Activated T-helper 9 cell treated with anti-CD3 and anti-CD28 coated beads, Interleukin-2, amount 50 U/mL, for 16 hours (primary cell): ENCODE data around the gene PRRT3.
"Not testable (repeated sequence)": the region's sequence is repeated elsewhere in the genome, so short reads cannot be mapped to it uniquely, and the experiment has no call there.

Source experiments
- DNase-seq: peaks from one replicate; pipeline ENCODE4 v3.0.0-alpha.2; 2020; ENCODE audit warnings: low read depth

The PRRT3 gene

GRCh38 chr3:9918261-9919038 lies 33.8 kb downstream of the PRRT3 start:
- DNase-seq: no peak

GRCh38 chr3:9917820-9918219 lies 34.4 kb downstream of the PRRT3 start:
- no peak for DNase-seq

GRCh38 chr3:9916734-9917680 lies 35.2 kb downstream of the PRRT3 start, which contains the start of gene IL17RC:
TSS of gene IL17RC (plus strand) at chr3:9917098. CDS start at chr3:9917316, 218 bp downstream.
- no peak for DNase-seq

- DNase-seq: no peak
Measured at GRCh38 chr3:9916346-9916733, 35.9 kb downstream of the PRRT3 start.

GRCh38 chr3:9915254-9916141 lies 36.7 kb downstream of the PRRT3 start:
- no peak for DNase-seq

- no peak for DNase-seq
Measured at GRCh38 chr3:9914559-9915253, 37.5 kb downstream of the PRRT3 start.

GRCh38 chr3:9914011-9914410 lies 38.2 kb downstream of the PRRT3 start:
- DNase-seq: no peak

GRCh38 chr3:9913601-9914000 lies 38.6 kb downstream of the PRRT3 start:
- DNase-seq: no peak

- no peak for DNase-seq
Measured at GRCh38 chr3:9912294-9912935, 39.8 kb downstream of the PRRT3 start.

GRCh38 chr3:9911863-9912262 lies 40.3 kb downstream of the PRRT3 start:
- no peak for DNase-seq

GRCh38 chr3:9909221-9910013 lies 42.8 kb downstream of the PRRT3 start:
- DNase-seq: no peak

GRCh38 chr3:9908286-9908685 lies 43.9 kb downstream of the PRRT3 start:
- DNase-seq: no peak

- DNase-seq: no peak
Measured at GRCh38 chr3:9906480-9906879, 45.7 kb downstream of the PRRT3 start.

GRCh38 chr3:9903904-9904303 lies 48.3 kb downstream of the PRRT3 start:
- DNase-seq: no peak

- DNase-seq: no peak
Measured at GRCh38 chr3:9903238-9903624, 49.0 kb downstream of the PRRT3 start.

- no peak for DNase-seq
Measured at GRCh38 chr3:9902372-9903237, 49.6 kb downstream of the PRRT3 start, which contains the start of gene IL17RE. TSS of gene IL17RE (plus strand) at chr3:9902848. CDS start at chr3:9902933, 85 bp downstream.

- no peak for DNase-seq
Measured at GRCh38 chr3:9901967-9902366, 50.2 kb downstream of the PRRT3 start.

GRCh38 chr3:9900965-9901415 lies 51.2 kb downstream of the PRRT3 start:
- not testable (repeated sequence) for DNase-seq

- DNase-seq: no peak
Measured at GRCh38 chr3:9899289-9899791, 52.9 kb downstream of the PRRT3 start.
